ENCODE results near the gene MAP3K8. TPM values are rescaled to one million over a fixed set of nuclear protein-coding genes. Genes with fewer than 3 reads are reported as not detected.

The MAP3K8 gene
- total RNA-seq, 6 experiments from 2014 or later: 3.1 to 21.9 (median 6.1) TPM

DNA sequence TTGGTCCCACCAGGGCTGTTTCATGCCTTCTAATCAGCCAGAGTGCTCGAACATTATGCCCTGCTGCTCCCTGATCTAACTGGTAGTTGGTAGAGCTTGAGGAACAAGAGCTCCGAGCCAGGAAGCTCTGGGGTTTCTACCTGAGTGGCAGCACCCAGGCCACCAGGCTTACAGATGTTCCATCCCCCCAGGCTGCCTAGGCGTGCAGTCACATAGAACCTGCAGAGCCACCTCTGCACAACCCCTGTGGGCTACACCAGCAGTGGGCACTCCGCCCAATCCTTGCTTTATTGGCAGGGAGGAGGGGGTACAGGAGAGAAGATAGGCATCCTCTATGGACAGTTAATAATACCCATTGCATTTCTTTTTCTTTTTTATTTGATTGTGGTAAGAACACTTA lies 21.8 kb downstream of the MAP3K8 start:
- 55% methylated on average over 3 of the region's 4 CpGs for WGBS (ENCODE audit: insufficient coverage, low coverage, low lambda C conversion rate, missing lambda C conversion rate)
- H3K27me3 ChIP-seq: no peaks in the 10 kb centered on the region
- H3K36me3 ChIP-seq: peaks cover 0 to 45% (median 12%) of the 10 kb centered on the region in 4 donors
- peaks cover 0 to 5% (median 0%) of the 10 kb centered on the region in 4 donors for H3K4me1 ChIP-seq
- H3K4me3 ChIP-seq: no peak overlapping the region
- intact Hi-C loops (cut with DNase I): no loop called here
- peak in 3 of 4 donors; percentile 7 to 28 (median 9) for ATAC-seq
- DNase-seq: no peak
- no peaks in the 10 kb centered on the region for H3K9me3 ChIP-seq
- H3K27ac ChIP-seq: peak overlapping the region; percentile 4 to 59 (median 54)
- TF ChIP-seq, protein P1, sequence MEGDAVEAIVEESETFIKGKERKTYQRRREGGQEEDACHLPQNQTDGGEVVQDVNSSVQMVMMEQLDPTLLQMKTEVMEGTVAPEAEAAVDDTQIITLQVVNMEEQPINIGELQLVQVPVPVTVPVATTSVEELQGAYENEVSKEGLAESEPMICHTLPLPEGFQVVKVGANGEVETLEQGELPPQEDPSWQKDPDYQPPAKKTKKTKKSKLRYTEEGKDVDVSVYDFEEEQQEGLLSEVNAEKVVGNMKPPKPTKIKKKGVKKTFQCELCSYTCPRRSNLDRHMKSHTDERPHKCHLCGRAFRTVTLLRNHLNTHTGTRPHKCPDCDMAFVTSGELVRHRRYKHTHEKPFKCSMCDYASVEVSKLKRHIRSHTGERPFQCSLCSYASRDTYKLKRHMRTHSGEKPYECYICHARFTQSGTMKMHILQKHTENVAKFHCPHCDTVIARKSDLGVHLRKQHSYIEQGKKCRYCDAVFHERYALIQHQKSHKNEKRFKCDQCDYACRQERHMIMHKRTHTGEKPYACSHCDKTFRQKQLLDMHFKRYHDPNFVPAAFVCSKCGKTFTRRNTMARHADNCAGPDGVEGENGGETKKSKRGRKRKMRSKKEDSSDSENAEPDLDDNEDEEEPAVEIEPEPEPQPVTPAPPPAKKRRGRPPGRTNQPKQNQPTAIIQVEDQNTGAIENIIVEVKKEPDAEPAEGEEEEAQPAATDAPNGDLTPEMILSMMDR (IDR thresholded peaks at IDR 0.05): no peak
- TF ChIP-seq POLR2A (IDR thresholded peaks at IDR 0.05): no peak

DNA sequence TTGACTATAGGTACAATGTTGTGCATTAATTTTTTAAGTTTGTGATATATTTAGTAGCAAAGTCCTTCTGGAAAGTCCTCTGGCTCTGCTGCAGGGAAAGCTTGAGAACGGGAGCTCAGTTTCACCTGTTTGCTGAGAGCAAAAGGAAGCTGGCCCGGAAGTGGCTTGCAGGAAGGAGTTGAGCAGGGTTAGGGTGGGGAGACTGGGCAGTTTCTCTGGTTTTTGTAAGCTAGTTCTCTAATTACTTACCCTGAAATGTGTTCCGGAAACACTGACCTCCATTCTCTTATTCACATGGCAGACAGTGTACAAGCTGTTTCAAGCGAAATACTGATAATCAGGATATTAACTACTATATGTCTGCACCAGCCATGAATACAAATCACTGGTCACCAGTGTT lies 22.3 kb downstream of the MAP3K8 start:
- DNase-seq: no peak
- Histone ChIP-seq H3K9me3 (no peaks in the 10 kb centered on the region), H3K4me1 (peaks cover 0 to 5% (median 0%) of the 10 kb centered on the region in 4 donors), H3K27me3 (no peaks in the 10 kb centered on the region), H3K27ac (peak overlapping the region in 2 of 3 donors; percentile 54 to 59), H3K36me3 (peaks cover 0 to 46% (median 14%) of the 10 kb centered on the region in 4 donors), H3K4me3 (no peak overlapping the region)
- 46% methylated on average over 4 of the region's 4 CpGs for WGBS (ENCODE audit: insufficient coverage, low coverage, low lambda C conversion rate, missing lambda C conversion rate)
- TF ChIP-seq, protein P1 (IDR thresholded peaks at IDR 0.05): no peak
- no peak for TF ChIP-seq POLR2A (IDR thresholded peaks at IDR 0.05)
- peak; percentile 26 to 58 (median 48) for ATAC-seq
- intact Hi-C loops (cut with DNase I): no loop called here

DNA sequence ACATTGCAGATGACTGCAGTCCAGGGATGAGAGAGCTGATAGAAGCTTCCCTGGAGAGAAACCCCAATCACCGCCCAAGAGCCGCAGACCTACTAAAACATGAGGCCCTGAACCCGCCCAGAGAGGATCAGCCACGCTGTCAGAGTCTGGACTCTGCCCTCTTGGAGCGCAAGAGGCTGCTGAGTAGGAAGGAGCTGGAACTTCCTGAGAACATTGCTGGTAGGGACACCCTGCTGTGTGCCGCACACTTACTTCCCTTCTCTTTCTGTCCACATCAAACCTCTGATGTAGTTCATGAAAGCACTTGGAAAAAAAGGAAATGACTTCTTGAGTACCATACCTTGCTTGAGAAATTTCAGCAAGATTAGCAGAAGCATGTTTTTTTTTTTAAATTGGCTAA lies 25.3 kb downstream of the MAP3K8 start:
- Histone ChIP-seq H3K9me3 (no peaks in the 10 kb centered on the region), H3K4me1 (peaks cover 0 to 5% (median 0%) of the 10 kb centered on the region in 4 donors), H3K27ac (no peak overlapping the region), H3K27me3 (no peaks in the 10 kb centered on the region), H3K4me3 (no peak overlapping the region), H3K36me3 (peaks cover 2 to 41% (median 17%) of the 10 kb centered on the region in 4 donors)
- no peak for TF ChIP-seq POLR2A (IDR thresholded peaks at IDR 0.05)
- TF ChIP-seq, protein P1 (IDR thresholded peaks at IDR 0.05): no peak
- ATAC-seq (peak; percentile 57 to 81 (median 76)), DNase-seq (peak in 2 of 3 donors; percentile 49 to 60)
- intact Hi-C loops (cut with DNase I): no loop called here
- 39% methylated on average over 5 of the region's 6 CpGs for WGBS (ENCODE audit: insufficient coverage, low coverage, low lambda C conversion rate, missing lambda C conversion rate)

DNA sequence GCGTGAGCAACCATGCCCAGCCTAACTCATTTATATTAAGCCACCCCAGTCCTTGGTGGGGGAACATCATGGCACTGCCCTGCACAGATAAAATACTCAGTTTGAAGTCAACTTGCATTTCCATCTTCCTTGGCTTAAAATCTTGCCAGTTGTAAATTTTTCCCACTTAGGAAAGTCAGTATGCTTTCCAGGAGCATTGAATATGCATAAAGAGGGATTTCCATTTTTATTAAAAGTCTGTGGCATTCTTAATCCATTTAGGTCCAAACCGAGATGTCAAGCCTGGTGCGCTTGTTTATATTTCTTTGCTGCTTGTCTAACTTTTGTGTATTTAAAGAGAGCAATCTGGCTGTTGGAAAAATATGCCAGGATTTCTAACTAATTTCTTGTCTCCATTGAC lies 26.1 kb downstream of the MAP3K8 start:
- Histone ChIP-seq H3K4me3 (no peak overlapping the region), H3K36me3 (peaks cover 2 to 41% (median 17%) of the 10 kb centered on the region in 4 donors), H3K27ac (no peak overlapping the region), H3K27me3 (no peaks in the 10 kb centered on the region), H3K9me3 (no peaks in the 10 kb centered on the region), H3K4me1 (peaks cover 0 to 5% (median 0%) of the 10 kb centered on the region in 4 donors)
- no peak for DNase-seq
- WGBS (ENCODE audit: insufficient coverage, low coverage, low lambda C conversion rate, missing lambda C conversion rate): 92% methylated on average over 2 of the region's 3 CpGs
- no peak for ATAC-seq
- no peak for TF ChIP-seq POLR2A (IDR thresholded peaks at IDR 0.05)
- TF ChIP-seq, protein P1 (IDR thresholded peaks at IDR 0.05): no peak
- intact Hi-C loops (cut with DNase I): no loop called here
